Spleen (tissue), 7 donors: ENCODE results near the gene FRMD4A.

Source experiments
- CTCF ChIP-seq, 11 experiments: fragments of 200-600 bp in 7 of 11; fragments of 450-650 bp in 4 of 11; sonication (generic) in 4 of 11; IDR thresholded peaks in 8 of 11; conservative IDR thresholded peaks in 3 of 11; 1 replicate in 7 of 11; 2 replicates in 4 of 11; pipeline versions ENCODE4 v1.4.0 to v1.8.0; 2016 to 2021; ENCODE audit warnings: antibody characterized with exemption in 11 of 11, inconsistent platforms in 4 of 11, mild to moderate bottlenecking in 1 of 11
- POLR2A ChIP-seq, 3 donors: fragments of 450-650 bp; IDR thresholded peaks; one replicate each; pipeline ENCODE4 v1.5.1; 2017; ENCODE audit warnings: antibody characterized with exemption in 3 of 3, mild to moderate bottlenecking in 1 of 3
- POLR2AphosphoS5 ChIP-seq, 3 donors: sonication (generic); formaldehyde crosslinking; IDR thresholded peaks; one replicate each; pipeline ENCODE4 v1.5.1; 2017; ENCODE audit warnings: antibody characterized with exemption in 3 of 3
- donor health status: DM: no; HTN: no; CAD: no; lungs with moderate emphysema.
- donor health status: DM: no; HTN: no; CAD: no.
- donor health status: DM: no; HTN: no; CAD: no.

- TF ChIP-seq CTCF (IDR thresholded peaks at IDR 0.05 in 8 of 11, conservative IDR thresholded peaks at IDR 0.05 in 3 of 11) = no peak
- no peak for TF ChIP-seq POLR2A (IDR thresholded peaks at IDR 0.05)
- no peak for TF ChIP-seq POLR2AphosphoS5 (IDR thresholded peaks at IDR 0.05)
These were observed 406.5 kb downstream of the FRMD4A start for GRCh38 chr10:13924040-13924725.
